CD14-positive monocyte (primary cell): Measurements from ENCODE around the gene MMD2. TPM values are rescaled to one million over a fixed set of nuclear protein-coding genes. Genes with fewer than 3 reads are reported as not detected.

Experiments used
- DNase-seq, 3 donors: peaks; one replicate each; pipeline ENCODE4 v3.0.0-alpha.2; 2011 to 2022
- H2AFZ ChIP-seq: 2 replicates; pipeline ENCODE4 v1.6.0; 2012; ENCODE audit warnings: mild to moderate bottlenecking, low read depth, low read length, inconsistent platforms; ENCODE audit not compliant: insufficient read depth, poor library complexity, severe bottlenecking
- H3K27ac ChIP-seq, 2 donors: 1 replicate in 1 of 2; 2 replicates in 1 of 2; pipeline ENCODE4 v1.5.1; 2012 to 2013; ENCODE audit warnings: low read length in 2 of 2, control low read depth in 1 of 2, inconsistent platforms in 1 of 2, low read depth in 1 of 2, mild to moderate bottlenecking in 1 of 2
- H3K27me3 ChIP-seq, 2 donors: one replicate each; pipeline versions ENCODE4 v1.6.0 to v1.6.1; 2011 to 2013; ENCODE audit warnings: low read length in 2 of 2; ENCODE audit not compliant: control insufficient read depth in 2 of 2, insufficient read depth in 2 of 2
- H3K36me3 ChIP-seq, 2 donors: replicated peaks in 1 of 2; 1 replicate in 1 of 2; 2 replicates in 1 of 2; pipeline versions ENCODE4 v1.5.1 to v1.6.1; 2012 to 2013; ENCODE audit warnings: low read length in 2 of 2, control low read depth in 1 of 2, inconsistent platforms in 1 of 2, mild to moderate bottlenecking in 1 of 2; ENCODE audit not compliant: insufficient read depth in 2 of 2, control insufficient read depth in 1 of 2
- H3K4me1 ChIP-seq, 2 donors: 1 replicate in 1 of 2; 2 replicates in 1 of 2; pipeline versions ENCODE4 v1.5.1 to v1.6.1; 2012 to 2013; ENCODE audit warnings: low read length in 2 of 2, control low read depth in 1 of 2, inconsistent platforms in 1 of 2, mild to moderate bottlenecking in 1 of 2, moderate library complexity in 1 of 2; ENCODE audit not compliant: insufficient read depth in 2 of 2, control insufficient read depth in 1 of 2
- H3K4me2 ChIP-seq: replicated peaks from 2 replicates; pipeline ENCODE3; 2012; ENCODE audit warnings: low read length, moderate library complexity, mild to moderate bottlenecking; ENCODE audit not compliant: poor library complexity, severe bottlenecking; ENCODE audit errors: extremely low read depth
- H3K4me3 ChIP-seq, 3 experiments: fragments of 200-600 bp in 1 of 3; sonication (generic) in 1 of 3; replicated peaks in 1 of 3; 1 replicate in 2 of 3; 2 replicates in 1 of 3; pipeline ENCODE4 v1.5.1; 2011 to 2013; ENCODE audit warnings: low read length in 3 of 3, mild to moderate bottlenecking in 3 of 3, control low read depth in 2 of 3, low read depth in 2 of 3, inconsistent platforms in 1 of 3, moderate library complexity in 1 of 3
- H3K79me2 ChIP-seq: 2 replicates; pipeline ENCODE4 v1.6.0; 2012; ENCODE audit warnings: mild to moderate bottlenecking, control low read depth, inconsistent platforms, low read length, moderate library complexity; ENCODE audit not compliant: insufficient read depth
- H3K9ac ChIP-seq: 2 replicates; pipeline ENCODE4 v1.6.0; 2017; ENCODE audit warnings: low read length, mild to moderate bottlenecking; ENCODE audit not compliant: insufficient read depth, poor library complexity, severe bottlenecking
- H3K9me3 ChIP-seq, 2 donors: replicated peaks in 1 of 2; 1 replicate in 1 of 2; 2 replicates in 1 of 2; pipeline versions ENCODE4 v1.5.1 to v1.6.1; 2012 to 2013; ENCODE audit warnings: low read length in 2 of 2, control low read depth in 1 of 2; ENCODE audit not compliant: control insufficient read depth in 1 of 2, insufficient read depth in 1 of 2
- H4K20me1 ChIP-seq: 2 replicates; pipeline ENCODE4 v1.6.0; 2012; ENCODE audit warnings: mild to moderate bottlenecking, low read length, control low read depth, moderate library complexity; ENCODE audit not compliant: insufficient read depth
- H3K27ac Mint-ChIP-seq, 7 donors: one replicate each; pipeline ENCODE4 v1.8.0; 2020; ENCODE audit warnings: mild to moderate bottlenecking in 7 of 7, mixed read lengths in 7 of 7, moderate library complexity in 6 of 7, inconsistent platforms in 2 of 7
- H3K27me3 Mint-ChIP-seq, 3 donors: one replicate each; pipeline ENCODE4 v1.8.0; 2021 to 2022; ENCODE audit warnings: low read depth in 3 of 3, mild to moderate bottlenecking in 3 of 3, mixed read lengths in 3 of 3, moderate library complexity in 3 of 3, inconsistent platforms in 1 of 3
- H3K36me3 Mint-ChIP-seq, 2 donors: one replicate each; pipeline ENCODE4 v1.8.0; 2020; ENCODE audit warnings: mixed read lengths in 2 of 2, inconsistent platforms in 1 of 2, mild to moderate bottlenecking in 1 of 2
- H3K4me1 Mint-ChIP-seq: one replicate; pipeline ENCODE4 v1.8.0; 2020; ENCODE audit warnings: mild to moderate bottlenecking, mixed read lengths
- H3K4me3 Mint-ChIP-seq, 2 donors: one replicate each; pipeline ENCODE4 v1.8.0; 2020; ENCODE audit warnings: mild to moderate bottlenecking in 2 of 2, mixed read lengths in 2 of 2, moderate library complexity in 1 of 2
- H3K9me3 Mint-ChIP-seq, 7 donors: one replicate each; pipeline ENCODE4 v1.8.0; 2020 to 2022; ENCODE audit warnings: mixed read lengths in 7 of 7, mild to moderate bottlenecking in 6 of 7, moderate library complexity in 6 of 7, inconsistent platforms in 2 of 7
- WGBS: methylation state at CpG from one replicate; pipeline ENCODE4 v1.1.5; 2013; ENCODE audit warnings: missing lambda C conversion rate; ENCODE audit not compliant: insufficient coverage; 5-methylcytosine and 5-hydroxymethylcytosine counted together
- intact Hi-C, 2 donors: fragments of 100-400 bp; cut with micrococcal nuclease; formaldehyde crosslinking; loops; one replicate each; pipeline versions ENCODE4 v1.15.0 to v1.15.1; 2023
- polyA plus RNA-seq, 3 donors: library from polyadenylated mRNA; depleted of rRNA in 1 of 3; unstranded in 2 of 3; stranded (reverse) in 1 of 3; fragments of 300-500 nt in 2 of 3; fragments of >200 nt in 1 of 3; fragmentation: Illumina TruSeq in 2 of 3; gene quantifications; 1 replicate in 2 of 3; 2 replicates in 1 of 3; pipeline ENCODE4 v1.2.3, GENCODE V29; 2012 to 2021
- TF ChIP-seq, protein P1 (sequence below): fragments of 200-600 bp; IDR thresholded peaks from one replicate; pipeline ENCODE4 v1.8.0; 2022; ENCODE audit warnings: antibody characterized with exemption, mild to moderate bottlenecking

MMD2 gene
- polyA plus RNA-seq, 3 donors: not detected

DNA sequence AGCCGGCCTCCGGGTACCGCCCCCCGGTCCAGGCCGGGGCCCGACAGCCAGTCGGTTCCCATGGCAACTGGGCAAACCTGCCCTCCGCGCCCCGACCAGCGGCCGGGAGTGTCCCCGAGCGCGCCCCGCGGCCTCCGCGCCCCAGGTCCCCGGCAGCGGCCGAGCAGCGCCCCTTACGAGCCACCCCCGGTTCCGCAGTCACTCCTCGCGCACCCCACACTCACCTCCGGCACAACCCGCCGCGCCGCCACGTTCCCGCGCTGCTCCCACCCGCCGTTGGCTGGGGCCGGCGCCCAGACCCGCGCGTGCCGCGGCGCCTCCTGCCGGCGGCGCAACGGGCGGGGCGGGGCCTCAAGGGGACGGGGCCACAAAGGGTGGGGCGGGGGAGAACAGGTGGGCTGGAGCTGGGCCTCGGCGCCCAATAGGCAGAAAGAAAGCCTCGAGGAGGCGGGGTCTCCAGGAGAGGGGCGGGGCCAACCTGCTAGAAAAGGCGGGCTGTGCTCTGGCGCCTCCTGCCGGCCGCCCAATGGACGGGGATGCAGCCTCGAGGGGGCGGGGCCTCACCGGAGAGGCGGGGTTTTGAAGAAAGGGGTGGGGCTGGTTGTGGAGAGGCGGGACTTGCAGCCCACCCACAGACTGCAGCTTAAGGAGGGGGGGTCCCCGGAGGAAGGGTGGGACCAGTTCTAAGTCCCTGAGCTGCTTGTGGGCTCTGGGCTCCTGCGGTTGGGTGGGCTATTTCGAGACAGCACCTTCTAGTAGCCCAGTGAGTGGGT lies 75.4 kb downstream of the MMD2 start, which contains the start of gene RADIL:
Gene RADIL, minus strand, starts transcription at position 345 of the 773 bp plus-strand sequence. CDS start 5,577 bp downstream, outside the sequence.
- peaks cover 0 to 15% of the 10 kb centered on the region in 2 donors for H3K4me1 ChIP-seq
- Mint-ChIP-seq H3K9me3 (peaks cover 3 to 10% (median 5%) of the 10 kb centered on the region in 7 donors), H3K4me3 (peak within 1 kb of the TSS in 1 of 2 donors; percentile 79), H3K27ac (no peak within 1 kb of the TSS), H3K27me3 (peaks cover 34 to 61% (median 40%) of the 10 kb centered on the region in 3 donors), H3K36me3 (peaks cover 0 to 3% of the 10 kb centered on the region in 2 donors), H3K4me1 (peaks cover 10% of the 10 kb centered on the region)
- H3K27me3 ChIP-seq: peaks cover 12 to 25% of the 10 kb centered on the region in 2 donors
- no peaks in the 10 kb centered on the region for H4K20me1 ChIP-seq
- TF ChIP-seq, protein P1, sequence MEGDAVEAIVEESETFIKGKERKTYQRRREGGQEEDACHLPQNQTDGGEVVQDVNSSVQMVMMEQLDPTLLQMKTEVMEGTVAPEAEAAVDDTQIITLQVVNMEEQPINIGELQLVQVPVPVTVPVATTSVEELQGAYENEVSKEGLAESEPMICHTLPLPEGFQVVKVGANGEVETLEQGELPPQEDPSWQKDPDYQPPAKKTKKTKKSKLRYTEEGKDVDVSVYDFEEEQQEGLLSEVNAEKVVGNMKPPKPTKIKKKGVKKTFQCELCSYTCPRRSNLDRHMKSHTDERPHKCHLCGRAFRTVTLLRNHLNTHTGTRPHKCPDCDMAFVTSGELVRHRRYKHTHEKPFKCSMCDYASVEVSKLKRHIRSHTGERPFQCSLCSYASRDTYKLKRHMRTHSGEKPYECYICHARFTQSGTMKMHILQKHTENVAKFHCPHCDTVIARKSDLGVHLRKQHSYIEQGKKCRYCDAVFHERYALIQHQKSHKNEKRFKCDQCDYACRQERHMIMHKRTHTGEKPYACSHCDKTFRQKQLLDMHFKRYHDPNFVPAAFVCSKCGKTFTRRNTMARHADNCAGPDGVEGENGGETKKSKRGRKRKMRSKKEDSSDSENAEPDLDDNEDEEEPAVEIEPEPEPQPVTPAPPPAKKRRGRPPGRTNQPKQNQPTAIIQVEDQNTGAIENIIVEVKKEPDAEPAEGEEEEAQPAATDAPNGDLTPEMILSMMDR: peak; percentile 54
- H3K36me3 ChIP-seq: no peaks in the 10 kb centered on the region
- peak within 1 kb of the TSS in 1 of 3 experiments; percentile 48 for H3K4me3 ChIP-seq
- intact Hi-C loops: no loop called here
- H3K79me2 ChIP-seq: no peaks in the 10 kb centered on the region
- peak within 1 kb of the TSS; percentile 66 for H3K4me2 ChIP-seq
- WGBS: 1% methylated on average over 60 of the region's 72 CpGs
- DNase-seq: peak; percentile 33 to 57 (median 38)
- H3K27ac ChIP-seq: no peak within 1 kb of the TSS
- no peak within 1 kb of the TSS for H3K9ac ChIP-seq
- H3K9me3 ChIP-seq: peaks cover 3 to 4% of the 10 kb centered on the region in 2 donors
- peak within 1 kb of the TSS; percentile 2 for H2AFZ ChIP-seq

DNA sequence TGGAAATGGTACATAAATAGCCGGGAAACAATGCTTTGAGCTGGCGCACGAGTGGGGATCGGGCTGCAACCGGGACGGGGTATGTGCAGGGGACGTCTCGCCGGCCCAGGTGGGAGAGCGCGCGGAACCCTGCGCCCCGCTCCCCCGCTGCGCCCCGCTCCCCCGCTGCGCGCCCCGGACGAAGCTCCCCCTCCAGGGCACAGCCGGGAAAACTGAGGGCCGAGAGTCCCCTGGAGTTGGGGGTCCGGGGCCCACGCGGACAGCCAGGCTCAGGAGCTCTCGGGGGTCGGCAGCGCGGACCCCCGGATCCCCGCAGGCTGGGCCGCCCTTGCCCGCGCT lies 76.0 kb downstream of the MMD2 start:
- H3K4me2 ChIP-seq: peak overlapping the region; percentile 66
- Mint-ChIP-seq H3K36me3 (peaks cover 0 to 3% of the 10 kb centered on the region in 2 donors), H3K27me3 (peaks cover 34 to 61% (median 39%) of the 10 kb centered on the region in 3 donors)

More for the DNA sequence above, 76.0 kb downstream of the MMD2 start:
- intact Hi-C loops: no loop called here
- TF ChIP-seq, protein P1: no peak
- Histone ChIP-seq H3K9ac (no peak overlapping the region), H3K9me3 (peaks cover 3 to 4% of the 10 kb centered on the region in 2 donors), H2AFZ (no peak overlapping the region), H3K27ac (no peak overlapping the region), H3K4me3 (peak overlapping the region in 1 of 3 experiments; percentile 48), H3K79me2 (no peaks in the 10 kb centered on the region), H3K27me3 (peaks cover 12 to 25% of the 10 kb centered on the region in 2 donors), H4K20me1 (no peaks in the 10 kb centered on the region), H3K36me3 (no peaks in the 10 kb centered on the region), H3K4me1 (peaks cover 0 to 15% of the 10 kb centered on the region in 2 donors)
- H3K4me1 Mint-ChIP-seq: peaks cover 10% of the 10 kb centered on the region
- peak overlapping the region in 1 of 2 donors; percentile 79 for H3K4me3 Mint-ChIP-seq
- no peak overlapping the region for H3K27ac Mint-ChIP-seq
- peaks cover 3 to 10% (median 5%) of the 10 kb centered on the region in 7 donors for H3K9me3 Mint-ChIP-seq
- 2% methylated on average over 36 of the region's 36 CpGs for WGBS
- DNase-seq: no peak
